ENCODE measurements around the gene TMEM141.
A peak's percentile ranks its signal among the peaks of the same experiment; 100 is the strongest.

The TMEM141 gene

GRCh38 chr9:136769710-136770191 lies 21.4 kb upstream of the TMEM141 start:
- Histone ChIP-seq H3K27ac (ENCODE audit: low read depth, low read length, poor library complexity, severe bottlenecking) (no peak overlapping the region), H3K27me3 (ENCODE audit: insufficient read depth, low read length) (peaks cover 3% of the 10 kb centered on the region; the same call in 1 of the 2 replicates), H3K4me3 (ENCODE audit: low read depth, low read length, poor library complexity, severe bottlenecking) (no peak overlapping the region), H2AFZ (ENCODE audit: low read length) (no peak overlapping the region), H3K36me3 (ENCODE audit: insufficient read depth, low read length) (peaks cover 5% of the 10 kb centered on the region; the same call in 1 of the 2 replicates), H4K20me1 (ENCODE audit: insufficient read depth, low read length) (no peaks in the 10 kb centered on the region), H3K9ac (ENCODE audit: low read length) (no peak overlapping the region), H3K79me2 (ENCODE audit: insufficient read depth, low read length) (no peaks in the 10 kb centered on the region), H3F3A (ENCODE audit: insufficient read depth, low read length) (no peaks in the 10 kb centered on the region), H3K4me1 (ENCODE audit: insufficient read depth, low read length, severe bottlenecking) (peaks cover 5% of the 10 kb centered on the region), H3K9me3 (ENCODE audit: low read length) (peaks cover 5% of the 10 kb centered on the region; the same call in 1 of the 2 replicates), H3K9me2 (ENCODE audit: low read depth, low read length) (no peaks in the 10 kb centered on the region), H3K4me2 (ENCODE audit: low read length) (no peak overlapping the region)
- TF ChIP-seq EZH2 (IDR thresholded peaks at IDR 0.05; ENCODE audit: borderline replicate concordance, low read length) (no peak), CTCF (IDR thresholded peaks at IDR 0.05; ENCODE audit: low read length) (peak; percentile 52)

GRCh38 chr9:136771907-136772415 lies 19.2 kb upstream of the TMEM141 start:
- H2AFZ ChIP-seq (ENCODE audit: low read length), result no peak overlapping the region
- H3K27ac ChIP-seq (ENCODE audit: low read depth, low read length, poor library complexity, severe bottlenecking), result no peak overlapping the region
- no peak overlapping the region for H3K4me3 ChIP-seq (ENCODE audit: low read depth, low read length, poor library complexity, severe bottlenecking)
- H3K4me2 ChIP-seq (ENCODE audit: low read length), result no peak overlapping the region
- H3K36me3 ChIP-seq (ENCODE audit: insufficient read depth, low read length), result peaks cover 5% of the 10 kb centered on the region; the same call in 1 of the 2 replicates
- no peaks in the 10 kb centered on the region for H3F3A ChIP-seq (ENCODE audit: insufficient read depth, low read length)
- peaks cover 5% of the 10 kb centered on the region; the same call in 1 of the 2 replicates for H3K9me3 ChIP-seq (ENCODE audit: low read length)
- H3K4me1 ChIP-seq (ENCODE audit: insufficient read depth, low read length, severe bottlenecking), result peaks cover 5% of the 10 kb centered on the region
- H4K20me1 ChIP-seq (ENCODE audit: insufficient read depth, low read length), result no peaks in the 10 kb centered on the region
- H3K9ac ChIP-seq (ENCODE audit: low read length), result no peak overlapping the region
- no peaks in the 10 kb centered on the region; the same call in 1 of the 2 replicates for H3K27me3 ChIP-seq (ENCODE audit: insufficient read depth, low read length)
- H3K79me2 ChIP-seq (ENCODE audit: insufficient read depth, low read length), result no peaks in the 10 kb centered on the region
- TF ChIP-seq EZH2 (IDR thresholded peaks at IDR 0.05; ENCODE audit: borderline replicate concordance, low read length) (no peak), CTCF (IDR thresholded peaks at IDR 0.05; ENCODE audit: low read length) (no peak)
- H3K9me2 ChIP-seq (ENCODE audit: low read depth, low read length), result no peaks in the 10 kb centered on the region

GRCh38 chr9:136773386-136774044 lies 17.6 kb upstream of the TMEM141 start:
- Histone ChIP-seq H3K4me1 (ENCODE audit: insufficient read depth, low read length, severe bottlenecking) (peaks cover 5% of the 10 kb centered on the region), H3K9ac (ENCODE audit: low read length) (no peak overlapping the region), H3K9me3 (ENCODE audit: low read length) (peaks cover 5% of the 10 kb centered on the region; the same call in 1 of the 2 replicates), H3K36me3 (ENCODE audit: insufficient read depth, low read length) (peaks cover 5% of the 10 kb centered on the region; the same call in 1 of the 2 replicates), H3K27me3 (ENCODE audit: insufficient read depth, low read length) (no peaks in the 10 kb centered on the region; the same call in 1 of the 2 replicates), H3K9me2 (ENCODE audit: low read depth, low read length) (no peaks in the 10 kb centered on the region), H2AFZ (ENCODE audit: low read length) (peak overlapping the region; percentile 99), H3K4me2 (ENCODE audit: low read length) (no peak overlapping the region), H3K27ac (ENCODE audit: low read depth, low read length, poor library complexity, severe bottlenecking) (no peak overlapping the region), H4K20me1 (ENCODE audit: insufficient read depth, low read length) (no peaks in the 10 kb centered on the region), H3K79me2 (ENCODE audit: insufficient read depth, low read length) (no peaks in the 10 kb centered on the region), H3F3A (ENCODE audit: insufficient read depth, low read length) (no peaks in the 10 kb centered on the region), H3K4me3 (ENCODE audit: low read depth, low read length, poor library complexity, severe bottlenecking) (no peak overlapping the region)
- no peak for TF ChIP-seq EZH2 (IDR thresholded peaks at IDR 0.05; ENCODE audit: borderline replicate concordance, low read length)
- TF ChIP-seq CTCF (IDR thresholded peaks at IDR 0.05; ENCODE audit: low read length), result no peak

Data from OCI-LY1 (cell line).